SK-N-SH treated with all-trans-retinoic acid at 6 μM for 48 hours (cell line): Measurements from ENCODE around the gene KRT4.

ENCODE experiments used
- PATZ1 ChIP-seq: fragments of 250-450 bp; sonication (Bioruptor Pico); IDR thresholded peaks from 2 replicates; pipeline ENCODE4 v1.8.0; 2020; ENCODE audit warnings: mild to moderate bottlenecking, moderate library complexity, borderline replicate concordance
- POU6F1 ChIP-seq: fragments of 250-450 bp; sonication (Bioruptor Pico); IDR thresholded peaks from 2 replicates; pipeline ENCODE4 v1.8.0; 2021; ENCODE audit warnings: low read depth, mild to moderate bottlenecking, moderate library complexity, borderline replicate concordance
- TSHZ2 ChIP-seq: fragments of 250-450 bp; sonication (Bioruptor Pico); IDR thresholded peaks from 2 replicates; pipeline ENCODE4 v1.5.0; 2020; ENCODE audit warnings: mild to moderate bottlenecking, moderate library complexity
- ZC3H10 ChIP-seq: fragments of 250-450 bp; sonication (Bioruptor Pico); IDR thresholded peaks from 2 replicates; pipeline ENCODE4 v1.5.1; 2021; ENCODE audit warnings: mild to moderate bottlenecking, moderate library complexity
- ZFP3 ChIP-seq: fragments of 250-450 bp; sonication (Bioruptor Pico); IDR thresholded peaks from 2 replicates; pipeline ENCODE4 v1.5.0; 2020; ENCODE audit warnings: mild to moderate bottlenecking, moderate library complexity

- no peak for TF ChIP-seq POU6F1
- TF ChIP-seq ZFP3 (CRISPR knock-in tag) = no peak
- TF ChIP-seq TSHZ2 = no peak
- TF ChIP-seq ZC3H10 = no peak
- no peak for TF ChIP-seq PATZ1 (CRISPR knock-in tag)
Measured at GRCh38 chr12:52819731-52820510, 6.0 kb upstream of the KRT4 start.
